HepG2 (cell line): ENCODE data around the gene ZBTB26. TPM values are rescaled to one million over a fixed set of nuclear protein-coding genes. Genes with fewer than 3 reads are reported as not detected.

ENCODE experiments used
- ARID5B ChIP-seq: IDR thresholded peaks from 2 replicates; pipeline ENCODE4 v1.4.0; 2020; ENCODE audit warnings: mild to moderate bottlenecking, missing genetic modification reagents
- ATF3 ChIP-seq: sonication (generic); formaldehyde crosslinking; IDR thresholded peaks from 2 replicates; pipeline ENCODE4 v1.4.0; 2020; ENCODE audit warnings: missing genetic modification reagents
- FOXO4 ChIP-seq: sonication (generic); formaldehyde crosslinking; conservative IDR thresholded peaks from 2 replicates; pipeline ENCODE4 v1.8.1; 2023; ENCODE audit warnings: missing genetic modification reagents
- GATA4 ChIP-seq: sonication (generic); IDR thresholded peaks from 2 replicates; pipeline ENCODE4 v1.6.1; 2016; ENCODE audit warnings: antibody characterized with exemption, low read depth, borderline replicate concordance
- GTF3A ChIP-seq: sonication (generic); formaldehyde crosslinking; conservative IDR thresholded peaks from 2 replicates; pipeline ENCODE4 v1.4.0; 2020; ENCODE audit warnings: mild to moderate bottlenecking, missing genetic modification reagents
- HNF1B ChIP-seq: sonication (generic); formaldehyde crosslinking; IDR thresholded peaks from 2 replicates; pipeline ENCODE4 v1.5.1; 2020; ENCODE audit warnings: mild to moderate bottlenecking, moderate library complexity, missing genetic modification reagents
- MTA1 ChIP-seq: sonication (generic); formaldehyde crosslinking; IDR thresholded peaks from 2 replicates; pipeline ENCODE4 v1.4.0; 2020; ENCODE audit warnings: missing genetic modification reagents, mild to moderate bottlenecking, borderline replicate concordance
- SNAPC4 ChIP-seq: sonication (generic); formaldehyde crosslinking; IDR thresholded peaks from 2 replicates; pipeline ENCODE4 v1.4.0; 2020; ENCODE audit warnings: mild to moderate bottlenecking, missing genetic modification reagents
- TCF7L2 ChIP-seq: IDR thresholded peaks from 2 replicates; pipeline ENCODE4 v1.6.1; 2011; ENCODE audit warnings: mild to moderate bottlenecking, low read depth, low read length, moderate library complexity
- ZNF557 ChIP-seq: sonication (generic); formaldehyde crosslinking; IDR thresholded peaks from 2 replicates; pipeline ENCODE4 v1.4.0; 2020; ENCODE audit warnings: missing genetic modification reagents
- ZNF607 ChIP-seq: sonication (generic); formaldehyde crosslinking; IDR thresholded peaks from 2 replicates; pipeline ENCODE4 v1.5.1; 2020; ENCODE audit warnings: missing genetic modification reagents, mild to moderate bottlenecking, borderline replicate concordance
- ZNF766 ChIP-seq: sonication (generic); formaldehyde crosslinking; IDR thresholded peaks from 2 replicates; pipeline ENCODE4 v1.5.0; 2020; ENCODE audit warnings: missing genetic modification reagents, borderline replicate concordance
- ZNF800 ChIP-seq: sonication (generic); formaldehyde crosslinking; IDR thresholded peaks from 2 replicates; pipeline ENCODE4 v1.4.0; 2020; ENCODE audit warnings: missing genetic modification reagents
- polyA plus RNA-seq, 8 experiments: library from polyadenylated mRNA; depleted of rRNA in 3 of 8; stranded (reverse) in 7 of 8; unstranded in 1 of 8; fragments of >200 nt; fragmentation: Illumina TruSeq in 4 of 8; extraction: Trizol in 4 of 8; gene quantifications; 2 replicates each; pipeline versions ENCODE4 v1.2.1 to v1.2.3, GENCODE V29; 2011 to 2016; ENCODE audit warnings: low read depth in 4 of 8, missing spikeins in 1 of 8, mixed read lengths in 1 of 8; ENCODE audit not compliant: insufficient read depth in 1 of 8
- total RNA-seq, 5 experiments: library from RNA; depleted of rRNA; stranded (reverse); fragments of >200 nt; fragmentation: Illumina TruSeq; extraction: Trizol; gene quantifications; 2 replicates each; pipeline ENCODE4 v1.2.3, GENCODE V29; 2016; ENCODE audit warnings: low read depth in 1 of 5

The ZBTB26 gene
- total and polyA plus RNA-seq, 2 of the 13 experiments (the other 11 are each of a cell fraction or from before 2014, with no cell fraction given): 4.5 to 8.6 TPM

- TF ChIP-seq ZNF557 (CRISPR knock-in tag): no peak
- no peak for TF ChIP-seq MTA1
- TF ChIP-seq ATF3: no peak
- TF ChIP-seq GTF3A (CRISPR knock-in tag): no peak
- no peak for TF ChIP-seq HNF1B
- TF ChIP-seq TCF7L2: no peak
- TF ChIP-seq ARID5B: no peak
- TF ChIP-seq ZNF607 (CRISPR knock-in tag): no peak
- TF ChIP-seq ZNF800: no peak
- no peak for TF ChIP-seq SNAPC4 (CRISPR knock-in tag)
- no peak for TF ChIP-seq GATA4
- TF ChIP-seq ZNF766 (CRISPR knock-in tag): no peak
- no peak for TF ChIP-seq FOXO4
These were observed 30.5 kb downstream of the ZBTB26 start (continued) for GRCh38 chr9:122900791-122901190.
